NOMO-1 treated with DMSO at 0.1 percent for 48 hours (cell line): ENCODE measurements around the gene CCDC70.
A peak's percentile ranks its signal among the peaks of the same experiment; 100 is the strongest.
"Not testable (repeated sequence)": the region's sequence is repeated elsewhere in the genome, so short reads cannot be mapped to it uniquely, and the experiment has no call there.

Experiments
- DNase-seq: peaks from one replicate; lab custom pipeline; 2025; ENCODE audit not compliant: unreplicated experiment; lab: John Stamatoyannopoulos, UW

CCDC70 gene

DNA sequence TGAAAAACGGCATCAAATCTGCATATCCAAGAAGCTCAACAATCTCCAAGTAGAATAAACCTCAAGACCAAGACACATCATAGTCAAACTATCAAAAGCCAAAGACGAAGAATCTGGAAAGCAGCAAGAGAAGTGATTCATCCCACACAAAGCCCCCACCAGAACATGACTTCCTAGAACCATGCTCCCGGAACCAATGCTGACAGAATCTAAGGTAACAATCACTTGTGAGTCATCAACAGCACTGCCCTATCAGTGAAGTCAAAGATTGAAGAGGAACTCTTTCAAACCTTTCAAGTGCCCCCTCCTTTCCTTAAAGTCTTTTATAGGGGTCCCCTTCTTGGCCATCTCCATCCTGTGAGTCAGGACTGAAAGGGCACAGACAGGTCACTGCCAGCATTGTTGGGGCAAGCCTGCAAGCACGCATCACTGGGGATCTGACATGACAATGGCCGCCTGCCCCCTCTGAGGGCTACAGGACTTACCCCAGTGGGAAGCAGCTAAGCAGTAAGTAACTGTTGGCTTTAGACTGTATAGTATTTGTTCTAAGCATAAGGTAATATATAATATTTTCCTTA, at the start of gene CCDC70:
TSS of gene CCDC70 (plus strand) at position 247 of the 578 bp plus-strand sequence. CDS start 3,443 bp downstream, outside the sequence.
- peak; percentile 5 for DNase-seq

DNA sequence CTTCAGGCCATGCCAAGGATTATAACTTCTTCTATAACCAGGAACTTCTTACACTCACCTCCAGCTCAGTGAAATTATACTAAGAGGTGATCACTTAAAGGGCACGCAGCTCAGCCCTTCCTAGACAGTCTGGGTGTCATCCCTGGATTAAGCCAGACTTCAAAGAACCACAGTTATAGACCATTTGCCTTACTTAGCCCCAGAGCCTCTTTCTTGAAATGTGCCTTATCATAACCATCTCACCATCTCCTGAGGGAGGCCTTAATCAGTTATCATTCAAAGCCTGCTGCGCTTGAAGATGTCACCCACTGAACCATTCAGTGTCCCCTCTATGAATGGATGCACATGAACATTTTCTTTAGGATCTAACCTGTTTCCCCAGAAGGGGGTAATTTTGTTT, 47.7 kb upstream of the CCDC70 start:
- DNase-seq = no peak

DNA sequence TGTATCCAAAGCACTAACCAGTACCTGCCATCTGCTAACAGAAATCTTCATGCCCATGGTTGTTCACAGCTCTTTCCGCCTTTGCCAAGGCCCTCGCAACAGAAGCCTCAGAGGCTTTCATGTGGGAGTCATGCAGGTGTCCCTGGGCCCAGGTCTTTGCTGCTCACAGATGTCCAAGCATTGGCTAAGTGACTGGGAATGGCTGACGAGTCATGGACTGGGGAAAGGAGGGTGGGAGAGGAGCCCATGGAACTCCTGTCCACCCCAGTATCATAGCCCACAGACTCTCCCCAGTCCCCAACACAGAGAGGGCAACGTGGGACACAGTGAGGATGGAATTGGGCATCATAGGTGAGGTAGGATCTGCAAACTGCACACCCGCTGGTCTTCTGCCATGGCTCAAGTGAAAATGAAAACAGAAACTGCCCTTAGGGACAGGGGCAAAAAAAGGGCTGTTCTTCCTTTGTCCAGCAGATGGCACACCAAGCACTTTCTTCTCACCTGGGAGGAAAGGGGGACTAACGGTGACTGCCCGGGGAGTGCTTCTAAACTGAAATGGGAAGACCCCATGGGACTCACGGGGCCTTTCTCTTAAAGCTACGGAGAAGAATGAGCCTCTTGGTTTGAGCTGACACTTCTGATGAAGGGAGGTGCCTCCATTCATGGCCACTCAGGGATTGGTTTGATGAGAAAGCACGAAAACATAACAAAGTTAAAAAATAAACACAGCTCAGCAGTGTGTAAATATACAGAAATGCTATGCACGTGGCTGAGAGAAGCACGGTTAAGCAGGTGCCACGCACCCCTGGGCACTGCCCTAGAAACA, 46.7 kb upstream of the CCDC70 start:
- DNase-seq = peak; percentile 75

DNA sequence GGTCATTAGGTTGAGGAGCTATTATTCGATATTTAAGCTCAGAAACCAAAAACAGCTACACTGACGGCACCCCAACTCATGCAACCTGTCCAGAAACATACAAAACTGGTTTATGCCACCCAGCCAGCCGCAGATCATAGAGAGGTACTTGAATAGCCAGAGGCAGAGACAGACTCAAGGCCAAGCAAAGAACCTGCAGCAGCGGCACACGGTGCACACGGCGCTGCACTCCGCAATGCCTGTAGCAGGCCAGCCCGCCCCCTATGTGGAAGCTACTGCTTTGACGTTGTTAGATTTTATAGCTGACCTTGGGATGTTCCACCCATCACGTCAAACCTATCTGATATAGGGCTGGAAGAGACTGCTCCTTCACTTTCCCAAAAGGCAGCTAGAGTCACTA, 45.9 kb upstream of the CCDC70 start:
- DNase-seq = no peak

DNA sequence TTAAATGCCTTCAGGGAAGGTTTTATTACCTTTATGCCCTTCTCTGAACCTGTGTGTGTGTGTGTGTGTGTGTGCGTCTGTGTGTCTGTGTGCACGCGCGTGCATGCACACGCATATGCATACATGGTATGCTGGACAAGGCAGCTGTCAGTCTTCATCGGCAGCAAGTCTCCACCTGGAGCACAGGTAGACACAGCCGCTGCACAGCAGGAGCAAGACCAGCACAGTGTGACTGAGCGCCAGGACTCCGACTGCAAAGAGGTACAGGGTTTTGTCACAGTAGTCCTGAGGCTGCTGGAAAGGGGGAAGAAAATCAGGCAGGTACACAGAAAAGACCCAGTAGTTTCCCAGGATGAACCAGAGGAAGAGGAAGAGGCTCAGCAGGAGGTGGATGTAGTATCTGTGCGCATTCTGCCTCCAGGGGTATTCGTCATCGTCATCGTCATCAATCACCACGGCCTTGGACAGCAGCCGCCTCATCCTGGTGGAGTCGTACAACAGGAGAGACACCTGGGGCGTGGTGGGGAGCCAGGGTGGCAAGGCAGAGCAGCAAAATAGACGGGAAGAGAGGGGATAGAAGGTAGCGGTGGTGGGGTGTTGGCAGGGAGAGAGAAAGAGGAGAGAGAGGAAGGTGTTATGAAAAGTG, 45.0 kb upstream of the CCDC70 start:
- no peak for DNase-seq

DNA sequence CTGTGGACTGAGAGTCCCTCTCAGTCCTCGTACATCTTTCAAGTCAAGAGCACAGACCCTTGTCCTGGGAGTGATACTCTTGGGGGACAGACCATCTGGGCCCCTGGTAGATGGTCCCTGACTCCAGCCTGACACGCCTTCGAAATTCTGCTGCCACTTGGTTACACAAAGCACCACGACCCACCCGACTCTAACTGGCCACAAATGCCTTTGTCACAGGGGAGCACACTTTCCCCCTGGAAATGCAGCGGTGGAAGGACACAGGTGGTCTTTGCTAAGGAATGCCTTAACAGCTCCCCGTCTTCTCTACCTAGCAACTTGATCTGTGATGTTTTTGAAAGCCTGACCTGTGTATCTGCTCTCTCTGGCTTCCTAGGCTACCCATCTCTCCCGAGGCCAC, 44.1 kb upstream of the CCDC70 start:
- no peak for DNase-seq

DNA sequence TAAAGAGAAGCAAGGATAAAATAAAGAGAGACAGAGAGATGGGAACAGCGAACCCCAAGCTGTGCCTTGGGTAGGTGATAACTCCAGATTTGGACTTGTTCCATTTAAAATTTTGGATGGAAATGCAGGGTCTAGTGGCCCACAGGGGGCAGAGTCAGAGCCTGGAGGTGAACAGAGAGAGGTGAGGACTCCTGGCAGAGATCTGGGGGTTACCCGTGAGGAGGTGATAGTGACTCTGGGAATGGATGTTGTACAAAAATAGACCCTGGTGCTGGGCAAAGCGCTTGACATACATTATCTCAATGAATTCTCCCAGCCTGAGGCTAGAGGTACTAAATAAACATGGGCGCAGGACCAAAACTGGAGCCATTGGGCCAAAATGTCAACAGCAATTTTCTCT, 43.5 kb upstream of the CCDC70 start:
- no peak for DNase-seq

DNA sequence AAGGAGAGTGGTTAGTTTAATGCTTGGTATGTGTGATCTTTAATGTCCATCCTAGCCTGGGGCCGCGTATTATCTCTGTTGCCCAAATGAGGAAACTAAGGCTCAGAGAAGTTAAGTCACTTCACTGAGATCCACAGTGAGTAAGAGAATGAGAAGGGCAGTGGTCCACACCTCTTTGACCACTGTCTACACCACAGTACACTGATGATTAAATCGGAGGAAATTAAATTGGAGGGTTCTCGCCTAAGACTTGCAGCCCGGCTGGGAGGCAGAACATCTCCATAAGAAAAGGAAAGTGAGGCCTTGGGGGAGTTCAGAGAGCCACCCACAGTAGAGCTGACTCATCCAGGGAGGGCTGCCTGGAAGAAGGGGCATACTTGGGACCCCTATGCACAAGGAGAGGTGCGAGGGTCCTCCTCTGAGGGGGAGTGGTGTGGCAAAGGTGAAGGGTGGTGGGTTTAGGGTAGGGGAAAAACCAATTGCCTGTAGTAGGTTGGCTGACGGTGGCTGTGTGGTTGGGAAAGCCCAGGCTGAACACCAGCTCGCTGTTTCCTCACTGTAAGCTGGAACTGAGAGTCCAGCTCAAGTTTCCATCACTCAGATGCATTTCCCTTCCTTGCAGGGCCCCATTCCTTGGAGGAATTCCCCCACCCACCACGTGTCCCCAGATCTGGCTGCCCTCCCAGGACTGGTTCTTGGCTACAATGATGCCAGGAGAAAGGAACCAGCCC, 42.8 kb upstream of the CCDC70 start:
- no peak for DNase-seq

DNA sequence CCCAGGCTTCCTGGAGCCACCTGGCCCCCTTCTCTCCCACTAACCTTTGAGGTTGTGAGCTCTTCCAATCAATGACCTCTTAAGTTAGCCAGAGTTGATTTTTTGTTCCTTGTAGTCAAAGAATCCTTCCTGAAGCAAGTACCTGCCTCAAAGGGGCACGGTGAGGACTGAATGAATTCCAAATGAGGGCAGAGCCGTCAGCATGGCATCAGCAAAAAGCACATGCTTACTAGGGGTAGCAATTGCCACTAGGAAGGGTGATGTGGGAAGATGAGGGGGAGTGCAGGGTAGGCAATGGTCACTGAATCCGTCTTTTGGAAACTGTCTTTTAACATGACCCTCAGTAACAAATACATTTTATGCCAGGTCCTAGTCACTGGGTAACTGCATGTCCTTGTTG, 42.2 kb upstream of the CCDC70 start:
- DNase-seq = no peak

DNA sequence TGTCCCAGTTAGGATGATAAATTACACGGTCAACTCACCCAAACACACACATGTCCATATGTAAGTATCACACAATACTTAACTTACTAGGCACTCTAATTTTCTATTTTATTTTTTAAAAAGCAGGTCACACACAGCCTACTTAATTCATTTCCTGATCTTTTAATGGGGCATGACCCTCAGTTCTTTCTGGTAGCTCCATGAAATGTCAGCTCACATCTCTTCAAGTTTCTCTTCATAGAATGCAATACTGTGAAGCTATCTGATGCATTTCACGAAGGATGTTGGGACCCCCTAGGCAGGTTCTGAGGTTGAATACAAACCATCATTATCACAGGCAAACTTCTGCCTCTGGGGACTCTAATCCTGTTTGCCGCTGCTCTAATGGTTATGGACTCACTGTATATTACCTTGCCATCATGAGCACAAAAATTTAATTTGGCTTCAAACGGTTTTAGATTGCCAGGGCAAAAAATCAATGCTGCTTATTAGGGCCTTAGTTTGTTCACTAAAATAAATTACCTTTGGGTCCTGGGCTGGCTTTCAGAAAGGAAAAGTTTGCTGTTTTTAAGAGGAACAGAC, 41.7 kb upstream of the CCDC70 start:
- no peak for DNase-seq

DNA sequence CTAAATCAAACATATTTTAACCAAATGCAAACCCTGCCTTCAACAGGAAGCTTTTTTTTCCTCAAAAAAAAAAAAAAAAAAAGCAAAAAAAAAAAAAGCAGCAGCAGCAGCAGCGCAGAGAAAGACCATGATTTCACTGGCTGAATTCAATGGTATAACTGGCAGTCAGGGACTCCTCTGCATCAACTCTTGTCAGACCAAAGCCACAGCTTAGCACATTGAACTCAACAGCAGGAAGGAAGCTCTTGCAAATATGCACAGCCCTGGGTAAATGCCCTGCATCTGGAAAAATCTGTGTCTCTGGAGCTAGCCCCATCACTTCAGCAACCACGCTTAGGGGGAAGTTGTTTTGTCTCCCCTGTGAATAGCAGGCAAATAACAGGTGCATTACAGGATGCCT, 40.2 kb upstream of the CCDC70 start:
- peak; percentile 84 for DNase-seq

DNA sequence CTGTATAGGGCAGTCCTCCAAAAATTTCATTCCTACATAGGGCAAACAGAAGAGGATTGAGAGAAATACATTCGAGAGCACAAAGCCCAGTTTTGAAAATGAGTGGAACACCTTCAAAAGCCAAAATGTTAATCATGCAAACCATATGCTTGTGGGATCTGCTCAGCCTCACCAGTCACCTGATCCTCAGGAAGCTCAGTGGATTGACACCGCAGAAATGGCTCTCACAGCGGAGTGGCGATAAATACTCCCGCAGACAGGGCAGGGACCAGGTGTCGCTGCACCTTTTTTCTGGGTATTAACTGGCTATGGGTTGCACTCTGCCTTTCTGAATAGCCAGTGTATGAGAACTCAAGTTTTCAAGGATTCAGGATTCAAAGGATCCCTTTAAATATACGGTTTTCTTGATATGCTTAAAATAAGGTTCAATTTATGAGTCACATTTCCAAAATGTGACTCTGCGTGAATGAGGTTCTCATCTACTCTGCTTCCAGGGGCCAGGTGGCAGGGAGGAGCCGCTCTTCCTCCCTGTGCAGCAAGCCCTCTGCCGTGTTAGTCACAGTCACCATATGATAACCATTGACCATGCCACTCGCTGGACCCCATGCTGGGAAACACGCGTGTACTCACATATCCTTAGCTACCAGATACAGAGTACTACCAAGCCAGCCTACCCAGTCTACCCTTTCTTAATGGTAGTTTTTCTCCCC, 39.5 kb upstream of the CCDC70 start:
- no peak for DNase-seq

DNA sequence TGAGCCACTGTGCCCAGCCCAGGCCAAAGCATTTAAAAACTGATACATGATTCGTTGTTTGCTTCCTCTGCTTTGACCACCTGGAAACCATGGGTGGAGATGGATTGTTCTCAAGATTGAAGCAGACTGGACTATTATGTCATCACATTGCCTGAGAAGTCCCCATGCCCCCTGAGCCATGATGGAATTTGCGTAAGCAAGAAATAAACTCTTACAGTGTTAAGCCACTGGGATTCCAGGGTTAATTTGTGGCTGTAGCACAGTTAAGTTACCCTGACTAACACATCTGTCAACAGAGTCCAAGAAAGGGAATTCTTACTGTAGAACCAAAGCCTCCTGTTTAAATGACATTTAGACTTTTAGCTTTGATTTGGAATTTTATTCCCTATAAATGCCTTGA, 38.4 kb upstream of the CCDC70 start:
- no peak for DNase-seq

DNA sequence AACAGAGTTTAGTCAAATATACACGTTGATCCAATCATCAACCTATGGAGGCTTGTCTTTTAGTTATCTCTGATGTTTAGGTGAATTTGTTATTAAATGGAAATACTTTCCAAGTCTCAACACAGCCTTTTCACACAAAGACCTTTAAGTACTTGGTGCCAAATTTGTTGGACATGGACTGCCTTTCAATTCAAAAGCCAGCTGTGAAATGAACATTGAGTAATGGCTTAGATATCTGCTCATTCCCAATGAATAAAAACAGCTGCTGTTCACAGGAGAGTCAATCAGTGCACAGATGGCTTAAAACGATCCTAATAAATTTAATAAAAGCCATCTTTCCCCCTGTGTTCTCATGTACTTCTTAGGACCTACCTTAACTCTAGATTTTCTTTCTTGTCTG, 37.9 kb upstream of the CCDC70 start:
- DNase-seq = no peak

DNA sequence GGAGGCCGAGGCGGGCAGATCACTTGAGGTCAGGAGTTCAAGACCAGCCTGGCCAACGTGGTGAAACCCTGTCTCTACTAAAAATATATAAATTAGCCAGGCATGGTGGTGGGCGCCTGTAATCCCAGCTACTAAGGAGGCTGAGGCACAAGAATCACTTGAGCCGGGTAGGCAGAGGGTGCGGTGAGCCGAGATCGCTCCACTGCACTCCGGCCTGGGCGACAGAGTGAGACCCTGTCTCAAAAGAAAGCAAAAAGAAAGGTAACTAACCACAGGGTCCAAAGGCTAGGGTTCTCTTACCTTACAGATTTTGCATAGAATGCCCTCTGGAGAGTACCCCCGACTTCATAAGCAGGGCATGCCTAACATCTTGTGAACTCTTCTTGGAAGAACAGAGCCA, 37.1 kb upstream of the CCDC70 start:
- not testable (repeated sequence) for DNase-seq

DNA sequence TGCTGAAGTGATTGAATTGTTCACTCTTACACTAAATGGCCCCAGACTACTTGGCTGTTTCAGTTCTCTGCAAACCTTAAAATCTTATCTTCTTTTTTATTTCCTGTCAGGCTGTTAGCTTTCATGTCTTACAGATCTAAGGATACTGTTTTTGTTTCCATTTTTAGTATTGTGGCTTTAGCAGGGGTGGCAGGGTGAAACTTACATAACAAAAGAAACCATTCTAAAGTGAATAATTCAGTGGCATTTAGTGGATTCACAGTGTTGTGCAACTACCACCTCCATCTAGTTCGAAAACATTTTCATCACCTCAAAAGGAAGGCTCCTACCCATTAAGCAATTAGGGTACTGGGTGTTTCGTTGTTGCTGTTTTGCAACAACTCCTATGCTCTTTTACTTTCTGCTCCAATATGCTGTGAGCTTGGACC, 36.6 kb upstream of the CCDC70 start:
- DNase-seq = peak; percentile 94

DNA sequence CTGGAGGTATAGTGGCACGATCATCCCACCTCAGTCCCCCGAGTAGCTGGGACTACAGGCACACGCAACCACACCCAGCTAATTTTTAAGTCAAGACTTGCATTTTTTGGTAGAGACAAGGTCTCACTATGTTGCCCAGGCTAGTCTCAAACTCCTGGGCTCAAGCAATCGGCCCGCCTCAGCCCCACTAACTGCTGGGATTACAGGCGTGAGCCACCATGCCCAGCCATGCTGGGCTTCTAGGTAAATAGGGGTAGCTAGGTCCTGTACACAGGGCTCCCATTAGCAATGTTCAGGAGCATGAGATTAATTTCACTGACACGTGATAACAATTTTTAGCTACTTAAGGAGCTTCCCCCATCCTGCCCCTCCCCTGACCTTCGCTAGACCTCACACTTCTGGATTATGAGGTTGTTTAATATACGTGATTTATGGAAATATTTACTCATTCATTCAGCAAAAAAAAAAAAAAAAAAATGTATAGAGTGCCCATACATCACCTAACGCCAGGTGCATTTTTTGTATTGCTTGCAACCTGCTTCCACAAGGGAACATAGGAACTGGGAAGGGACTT, 36.0 kb upstream of the CCDC70 start:
- peak; percentile 17 for DNase-seq

DNA sequence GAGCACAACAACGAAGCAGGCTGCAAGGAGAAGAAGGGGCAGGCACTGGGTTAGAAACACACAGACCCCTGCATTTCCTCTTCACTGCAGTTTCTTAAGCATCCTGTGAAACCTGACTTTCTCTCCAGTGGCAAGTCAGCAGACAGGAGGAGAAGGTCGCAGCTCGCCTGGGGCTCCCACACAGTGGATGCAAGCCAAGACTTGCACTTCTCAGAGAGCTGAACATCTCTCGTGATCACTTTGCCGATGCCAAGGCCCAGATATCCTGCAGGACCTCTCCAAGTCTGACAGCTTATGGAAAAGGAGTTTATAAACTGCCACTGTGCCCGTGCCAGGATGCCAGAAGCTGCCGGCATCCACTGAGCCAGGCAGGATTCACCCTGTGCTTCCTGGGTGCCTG, 35.2 kb upstream of the CCDC70 start:
- DNase-seq = peak; percentile 8

DNA sequence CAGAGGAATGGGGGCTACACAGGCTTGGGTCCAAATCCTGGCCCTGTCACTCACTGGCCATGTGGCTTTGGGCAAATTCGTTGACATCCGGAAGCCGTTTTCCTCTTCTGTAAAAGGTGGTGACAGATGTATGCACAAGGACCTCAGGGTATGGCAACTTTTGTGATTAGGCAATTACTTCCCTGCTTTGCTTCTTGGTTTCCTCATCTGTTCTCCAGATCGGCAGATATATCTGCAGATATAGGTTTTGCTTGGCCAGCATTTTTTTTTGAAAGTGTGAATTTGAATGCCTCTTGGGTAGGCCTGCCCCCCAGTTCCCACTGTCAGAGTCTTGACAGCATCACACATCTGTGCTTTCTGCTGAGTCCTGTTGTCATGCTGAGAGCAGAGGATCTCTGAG, 34.5 kb upstream of the CCDC70 start:
- DNase-seq = peak; percentile 71
